HG03457 (cell line): ENCODE data around the gene PAX5.
A peak's percentile ranks its signal among the peaks of the same experiment; 100 is the strongest.
"Not testable (repeated sequence)": the region's sequence is repeated elsewhere in the genome, so short reads cannot be mapped to it uniquely, and the experiment has no call there.

Experiments used
- ATAC-seq: cut with Tn5 transposase; IDR thresholded peaks from one replicate; pipeline ENCODE4 v1.9.1; 2021; ENCODE audit warnings: moderate number of reproducible peaks; ENCODE audit not compliant: unreplicated experiment

PAX5 gene

GRCh38 chr9:37033682-37034304, at the start of gene PAX5:
Gene PAX5, minus strand, starts transcription at chr9:37034268. Its CDS starts 237 bp downstream, at chr9:37034031.
- no peak for ATAC-seq

GRCh38 chr9:37083654-37084053, 49.6 kb upstream of the PAX5 start:
- ATAC-seq = no peak

- ATAC-seq = no peak
Measured at GRCh38 chr9:37082214-37082765, 48.2 kb upstream of the PAX5 start.

GRCh38 chr9:37081507-37081906, 47.4 kb upstream of the PAX5 start:
- not testable (repeated sequence) for ATAC-seq

- peak; percentile 18 for ATAC-seq
Measured at GRCh38 chr9:37080165-37080628, 46.1 kb upstream of the PAX5 start.

GRCh38 chr9:37079370-37080164, 45.5 kb upstream of the PAX5 start:
- peak; percentile 65 for ATAC-seq

GRCh38 chr9:37074790-37075189, 40.7 kb upstream of the PAX5 start:
- ATAC-seq = not testable (repeated sequence)

- no peak for ATAC-seq
Measured at GRCh38 chr9:37066139-37066725, 32.2 kb upstream of the PAX5 start.

GRCh38 chr9:37062336-37062735, 28.3 kb upstream of the PAX5 start:
- no peak for ATAC-seq

GRCh38 chr9:37061768-37062167, 27.7 kb upstream of the PAX5 start:
- no peak for ATAC-seq

- ATAC-seq = no peak
Measured at GRCh38 chr9:37060833-37061232, 26.8 kb upstream of the PAX5 start.

- no peak for ATAC-seq
Measured at GRCh38 chr9:37056046-37056920, 22.2 kb upstream of the PAX5 start.

GRCh38 chr9:37054363-37054720, 20.3 kb upstream of the PAX5 start:
- not testable (repeated sequence) for ATAC-seq

GRCh38 chr9:37053684-37054362, 19.8 kb upstream of the PAX5 start:
- no peak for ATAC-seq

- no peak for ATAC-seq
Measured at GRCh38 chr9:37046683-37047082, 12.6 kb upstream of the PAX5 start.

- ATAC-seq = no peak
Measured at GRCh38 chr9:37042421-37042820, 8.4 kb upstream of the PAX5 start.

- no peak for ATAC-seq
Measured at GRCh38 chr9:37040508-37041127, 6.5 kb upstream of the PAX5 start.

- no peak for ATAC-seq
Measured at GRCh38 chr9:37038943-37039464, 4.9 kb upstream of the PAX5 start.

GRCh38 chr9:37038302-37038942, 4.4 kb upstream of the PAX5 start:
- no peak for ATAC-seq
